Measurements from ENCODE around the gene DGKI.
A peak's percentile ranks its signal among the peaks of the same experiment; 100 is the strongest.

DNA sequence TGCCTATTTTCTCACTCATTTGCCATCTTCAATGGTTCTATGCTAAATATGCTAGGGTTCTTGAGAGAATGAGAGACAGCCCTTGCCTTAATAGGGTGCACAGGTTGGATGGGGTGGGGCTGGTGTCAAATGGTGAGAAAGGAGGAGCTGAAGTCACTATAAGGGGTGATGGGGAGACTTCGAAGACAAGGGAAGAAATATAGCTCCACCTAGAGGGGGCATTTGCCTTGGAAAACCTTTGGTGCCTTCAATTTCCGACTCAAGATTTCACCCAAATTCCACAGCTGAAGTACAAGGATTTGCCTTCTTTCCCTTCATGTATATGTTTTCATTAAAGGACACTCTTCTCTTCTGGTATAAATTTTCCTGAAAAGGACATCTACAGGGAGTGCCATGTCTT lies 508.9 kb downstream of the DGKI start:
- TF ChIP-seq, protein P1, sequence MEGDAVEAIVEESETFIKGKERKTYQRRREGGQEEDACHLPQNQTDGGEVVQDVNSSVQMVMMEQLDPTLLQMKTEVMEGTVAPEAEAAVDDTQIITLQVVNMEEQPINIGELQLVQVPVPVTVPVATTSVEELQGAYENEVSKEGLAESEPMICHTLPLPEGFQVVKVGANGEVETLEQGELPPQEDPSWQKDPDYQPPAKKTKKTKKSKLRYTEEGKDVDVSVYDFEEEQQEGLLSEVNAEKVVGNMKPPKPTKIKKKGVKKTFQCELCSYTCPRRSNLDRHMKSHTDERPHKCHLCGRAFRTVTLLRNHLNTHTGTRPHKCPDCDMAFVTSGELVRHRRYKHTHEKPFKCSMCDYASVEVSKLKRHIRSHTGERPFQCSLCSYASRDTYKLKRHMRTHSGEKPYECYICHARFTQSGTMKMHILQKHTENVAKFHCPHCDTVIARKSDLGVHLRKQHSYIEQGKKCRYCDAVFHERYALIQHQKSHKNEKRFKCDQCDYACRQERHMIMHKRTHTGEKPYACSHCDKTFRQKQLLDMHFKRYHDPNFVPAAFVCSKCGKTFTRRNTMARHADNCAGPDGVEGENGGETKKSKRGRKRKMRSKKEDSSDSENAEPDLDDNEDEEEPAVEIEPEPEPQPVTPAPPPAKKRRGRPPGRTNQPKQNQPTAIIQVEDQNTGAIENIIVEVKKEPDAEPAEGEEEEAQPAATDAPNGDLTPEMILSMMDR (conservative IDR thresholded peaks at IDR 0.05 in 1 of 2, IDR thresholded peaks at IDR 0.05 in 1 of 2; ENCODE audit: low read depth in 1 of 2, low read length in 2 of 2), result peak in 1 of 2 donors; percentile 25
- no peak for TF ChIP-seq EZH2 (IDR thresholded peaks at IDR 0.05; ENCODE audit: low read length, missing control alignments)
